ENCODE results near the gene POTEB. TPM values are rescaled to one million over a fixed set of nuclear protein-coding genes. Genes with fewer than 3 reads are reported as not detected.
"Not testable (repeated sequence)": the region's sequence is repeated elsewhere in the genome, so short reads cannot be mapped to it uniquely, and the experiment has no call there.

POTEB gene
- polyA plus RNA-seq (ENCODE audit: insufficient read length), result not detected
- long read RNA-seq, donor 1, result 0 reads
- long read RNA-seq, donor 2, result 0 reads
- long read RNA-seq, donor 3, result 0 reads
- long read RNA-seq, donor 4, result 0 reads
- long read RNA-seq, donor 5, result 0 reads
- long read RNA-seq, donor 6, result 0 reads
- long read RNA-seq, donor 7, result 0 reads
- long read RNA-seq, donor 8, result 0 reads

GRCh38 chr15:21877635-21878034, at the start of gene POTEB:
Gene POTEB, minus strand, starts transcription at chr15:21877735. Its CDS starts 489 bp downstream, at chr15:21877246.
- DNase-seq, result not testable (repeated sequence)

GRCh38 chr15:21890955-21891354, 13.4 kb upstream of the POTEB start:
- DNase-seq, result not testable (repeated sequence)

GRCh38 chr15:21889542-21889941, 12.0 kb upstream of the POTEB start:
- not testable (repeated sequence) for DNase-seq

- DNase-seq, result not testable (repeated sequence)
Observed at GRCh38 chr15:21838831-21839230, 38.7 kb downstream of the POTEB start.

Other genes with a start within 250 kb of the POTEB start
- not detected for gene OR4M2, start 202.8 kb upstream of the POTEB start, polyA plus RNA-seq (ENCODE audit: insufficient read length)

Data from left kidney (tissue), 8 donors.